ENCODE measurements around the gene PLCH1. TPM values are rescaled to one million over a fixed set of nuclear protein-coding genes. Genes with fewer than 3 reads are reported as not detected.
A peak's percentile ranks its signal among the peaks of the same experiment; 100 is the strongest.

The PLCH1 gene
- total RNA-seq, 1 experiment from 2014 or later = 4.1 TPM

DNA sequence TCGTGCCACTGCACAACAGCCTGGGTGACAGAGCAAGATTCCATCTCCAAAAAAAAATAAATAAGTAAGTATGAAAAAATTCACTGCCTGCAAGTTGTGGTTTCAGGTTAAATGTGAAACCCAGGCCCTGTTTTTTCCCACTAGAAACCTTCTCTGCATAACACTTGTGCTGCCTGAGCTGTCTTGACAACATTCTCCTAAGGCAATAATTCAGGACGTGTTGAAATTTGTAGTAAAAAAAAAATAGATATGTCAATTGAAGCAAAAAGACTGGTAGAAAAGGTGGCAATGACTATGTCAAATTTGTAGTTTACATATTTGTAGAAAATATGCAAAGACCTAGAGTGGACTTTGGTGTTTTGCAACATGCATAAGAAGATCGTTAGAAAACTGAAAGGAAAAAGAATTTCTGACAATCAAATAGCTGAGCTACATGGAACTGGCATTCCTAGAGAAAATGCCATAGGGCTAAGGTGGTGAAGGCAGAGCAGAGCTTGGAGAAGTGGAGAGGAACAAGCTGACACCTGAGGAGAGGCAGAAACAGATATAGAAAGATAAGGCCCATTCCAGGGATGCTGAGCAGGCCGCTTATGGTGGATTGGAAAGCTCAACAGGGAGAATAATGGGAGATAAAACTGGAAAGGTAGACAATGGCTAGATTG is 150.2 kb downstream of the PLCH1 start:
- ATAC-seq = no peak

GRCh38 chr3:155587581-155587980 is 157.3 kb downstream of the PLCH1 start:
- no peaks in the 10 kb centered on the region for H3K4me1 ChIP-seq (ENCODE audit: insufficient read depth, low read length)
- POLR2A ChIA-PET (ENCODE audit: unreplicated experiment) = no interaction called here
- no peaks in the 10 kb centered on the region for H3K9me3 ChIP-seq (ENCODE audit: low read length)
- no peak overlapping the region for H2AFZ ChIP-seq (ENCODE audit: low read length)
- BruUV-seq (replicated peaks) = no TSS peak
- no peak overlapping the region for H3K27ac ChIP-seq (ENCODE audit: low read length)
- ATAC-seq = no peak
- H3K9me2 ChIP-seq (replicated peaks; ENCODE audit: low read length) = no peaks in the 10 kb centered on the region
- no peak overlapping the region for H3K4me2 ChIP-seq (ENCODE audit: low read length)
- H3K9ac ChIP-seq (ENCODE audit: low read length) = no peak overlapping the region
- no peak for DNase-seq
- no peaks in the 10 kb centered on the region for H4K20me1 ChIP-seq (ENCODE audit: low read length)
- intact Hi-C loops (cut with micrococcal nuclease) = no loop called here
- H3K27me3 ChIP-seq (ENCODE audit: low read length) = no peaks in the 10 kb centered on the region
- CTCF ChIA-PET = no interaction called here
- TF ChIP-seq EZH2phosphoT487 (IDR thresholded peaks at IDR 0.05; ENCODE audit: borderline replicate concordance, low read length) (no peak), EZH2 (IDR thresholded peaks at IDR 0.05; ENCODE audit: low read length, unreplicated experiment) (no peak), CTCF (conservative IDR thresholded peaks at IDR 0.05; ENCODE audit: low read depth, low read length) (no peak)
- H3K4me3 ChIP-seq (ENCODE audit: low read length) = no peak overlapping the region
- H3K36me3 ChIP-seq (ENCODE audit: low read depth, low read length) = no peaks in the 10 kb centered on the region
- H3K79me2 ChIP-seq (ENCODE audit: low read length) = no peaks in the 10 kb centered on the region
- no peaks in the 10 kb centered on the region for H3F3A ChIP-seq (ENCODE audit: low read length, unreplicated experiment)

More for the DNA sequence above, 150.2 kb downstream of the PLCH1 start:
- POLR2A ChIA-PET (ENCODE audit: unreplicated experiment) = no interaction called here
- H3K4me3 ChIP-seq (ENCODE audit: low read length) = no peak overlapping the region
- H3K4me2 ChIP-seq (ENCODE audit: low read length) = no peak overlapping the region
- no TSS peak for BruUV-seq (replicated peaks)
- H3K9me3 ChIP-seq (ENCODE audit: low read length) = no peaks in the 10 kb centered on the region
- H3K9ac ChIP-seq (ENCODE audit: low read length) = no peak overlapping the region
- no peaks in the 10 kb centered on the region for H3K9me2 ChIP-seq (replicated peaks; ENCODE audit: low read length)
- no peak for DNase-seq
- intact Hi-C loops (cut with micrococcal nuclease) = no loop called here
- TF ChIP-seq EZH2phosphoT487 (IDR thresholded peaks at IDR 0.05; ENCODE audit: borderline replicate concordance, low read length) (no peak), EZH2 (IDR thresholded peaks at IDR 0.05; ENCODE audit: low read length, unreplicated experiment) (no peak), CTCF (conservative IDR thresholded peaks at IDR 0.05; ENCODE audit: low read depth, low read length) (no peak)
- H2AFZ ChIP-seq (ENCODE audit: low read length) = no peak overlapping the region
- no peaks in the 10 kb centered on the region for H3K36me3 ChIP-seq (ENCODE audit: low read depth, low read length)
- no peaks in the 10 kb centered on the region for H3K79me2 ChIP-seq (ENCODE audit: low read length)
- no peaks in the 10 kb centered on the region for H4K20me1 ChIP-seq (ENCODE audit: low read length)
- H3F3A ChIP-seq (ENCODE audit: low read length, unreplicated experiment) = no peaks in the 10 kb centered on the region
- no peaks in the 10 kb centered on the region for H3K4me1 ChIP-seq (ENCODE audit: insufficient read depth, low read length)
- no peaks in the 10 kb centered on the region for H3K27me3 ChIP-seq (ENCODE audit: low read length)
- CTCF ChIA-PET = no interaction called here
- H3K27ac ChIP-seq (ENCODE audit: low read length) = no peak overlapping the region

- no peaks in the 10 kb centered on the region for H3K79me2 ChIP-seq (ENCODE audit: low read length)
- ChIA-PET CTCF (no interaction called here), POLR2A (ENCODE audit: unreplicated experiment) (interaction anchor here (0.6 kb wide), 1 partner anchor 21 kb away, joined by 3 read pairs; no protein-coding TSS in a partner anchor)
- no peak overlapping the region for H3K4me2 ChIP-seq (ENCODE audit: low read length)
- intact Hi-C loops (cut with micrococcal nuclease) = no loop called here
- H3F3A ChIP-seq (ENCODE audit: low read length, unreplicated experiment) = no peaks in the 10 kb centered on the region
- no peak overlapping the region for H3K27ac ChIP-seq (ENCODE audit: low read length)
- no peaks in the 10 kb centered on the region for H3K27me3 ChIP-seq (ENCODE audit: low read length)
- no peak for TF ChIP-seq EZH2phosphoT487 (IDR thresholded peaks at IDR 0.05; ENCODE audit: borderline replicate concordance, low read length)
- TF ChIP-seq EZH2 (IDR thresholded peaks at IDR 0.05; ENCODE audit: low read length, unreplicated experiment) = no peak
- no peak for TF ChIP-seq CTCF (conservative IDR thresholded peaks at IDR 0.05; ENCODE audit: low read depth, low read length)
- BruUV-seq (replicated peaks) = no TSS peak
- no peaks in the 10 kb centered on the region for H3K36me3 ChIP-seq (ENCODE audit: low read depth, low read length)
- H3K9ac ChIP-seq (ENCODE audit: low read length) = no peak overlapping the region
- no peaks in the 10 kb centered on the region for H3K9me3 ChIP-seq (ENCODE audit: low read length)
- no peak overlapping the region for H2AFZ ChIP-seq (ENCODE audit: low read length)
- H4K20me1 ChIP-seq (ENCODE audit: low read length) = no peaks in the 10 kb centered on the region
- H3K4me1 ChIP-seq (ENCODE audit: insufficient read depth, low read length) = no peaks in the 10 kb centered on the region
- no peaks in the 10 kb centered on the region for H3K9me2 ChIP-seq (replicated peaks; ENCODE audit: low read length)
- ATAC-seq (no peak), DNase-seq (peak; percentile 20)
- H3K4me3 ChIP-seq (ENCODE audit: low read length) = no peak overlapping the region
Observed at GRCh38 chr3:155585384-155585783, 159.5 kb downstream of the PLCH1 start.
